GM12874 (cell line): ENCODE results near the gene RAD51B.

Experiments
- TF ChIP-seq, protein P1 (sequence below): IDR thresholded peaks from 2 replicates; pipeline ENCODE4 v1.5.1; 2011; ENCODE audit warnings: low read depth, mild to moderate bottlenecking, control low read depth, low read length, moderate library complexity; ENCODE audit not compliant: insufficient read depth

Gene RAD51B

DNA sequence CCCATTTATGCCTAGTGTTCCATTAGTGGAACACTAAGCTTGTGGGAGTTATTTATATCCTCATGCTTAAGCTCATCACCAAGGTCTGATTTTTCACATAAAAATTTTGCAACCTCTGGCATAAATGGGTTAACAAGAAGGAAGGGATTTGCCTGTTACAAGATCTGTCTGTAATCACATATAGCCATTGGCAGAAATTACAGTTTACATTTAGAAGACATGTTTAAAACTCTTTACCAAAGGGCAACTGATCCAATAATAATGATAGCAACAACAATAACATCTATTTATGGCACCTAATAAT lies 550.4 kb downstream of the RAD51B start:
- TF ChIP-seq, protein P1, sequence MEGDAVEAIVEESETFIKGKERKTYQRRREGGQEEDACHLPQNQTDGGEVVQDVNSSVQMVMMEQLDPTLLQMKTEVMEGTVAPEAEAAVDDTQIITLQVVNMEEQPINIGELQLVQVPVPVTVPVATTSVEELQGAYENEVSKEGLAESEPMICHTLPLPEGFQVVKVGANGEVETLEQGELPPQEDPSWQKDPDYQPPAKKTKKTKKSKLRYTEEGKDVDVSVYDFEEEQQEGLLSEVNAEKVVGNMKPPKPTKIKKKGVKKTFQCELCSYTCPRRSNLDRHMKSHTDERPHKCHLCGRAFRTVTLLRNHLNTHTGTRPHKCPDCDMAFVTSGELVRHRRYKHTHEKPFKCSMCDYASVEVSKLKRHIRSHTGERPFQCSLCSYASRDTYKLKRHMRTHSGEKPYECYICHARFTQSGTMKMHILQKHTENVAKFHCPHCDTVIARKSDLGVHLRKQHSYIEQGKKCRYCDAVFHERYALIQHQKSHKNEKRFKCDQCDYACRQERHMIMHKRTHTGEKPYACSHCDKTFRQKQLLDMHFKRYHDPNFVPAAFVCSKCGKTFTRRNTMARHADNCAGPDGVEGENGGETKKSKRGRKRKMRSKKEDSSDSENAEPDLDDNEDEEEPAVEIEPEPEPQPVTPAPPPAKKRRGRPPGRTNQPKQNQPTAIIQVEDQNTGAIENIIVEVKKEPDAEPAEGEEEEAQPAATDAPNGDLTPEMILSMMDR = no peak

DNA sequence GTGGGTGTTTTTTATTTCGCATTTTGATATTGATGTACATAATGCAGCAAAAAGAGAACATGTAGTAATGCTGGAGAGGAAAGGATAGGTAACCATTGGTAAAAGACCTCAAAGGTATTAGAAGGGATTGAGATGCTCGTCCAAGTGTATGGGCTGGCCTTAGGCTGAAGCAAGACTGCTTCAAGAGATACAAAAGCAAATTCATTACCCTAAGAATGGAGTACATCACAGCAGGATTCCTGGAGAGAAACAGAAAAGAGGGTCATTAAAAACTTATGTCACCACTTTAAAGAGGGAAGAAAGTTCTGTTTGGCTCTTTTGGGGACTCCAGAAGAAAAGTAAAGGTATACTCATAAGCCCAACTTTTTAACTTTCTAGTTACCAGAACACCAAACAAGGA lies 552.8 kb downstream of the RAD51B start:
- TF ChIP-seq, protein P1 = no peak

DNA sequence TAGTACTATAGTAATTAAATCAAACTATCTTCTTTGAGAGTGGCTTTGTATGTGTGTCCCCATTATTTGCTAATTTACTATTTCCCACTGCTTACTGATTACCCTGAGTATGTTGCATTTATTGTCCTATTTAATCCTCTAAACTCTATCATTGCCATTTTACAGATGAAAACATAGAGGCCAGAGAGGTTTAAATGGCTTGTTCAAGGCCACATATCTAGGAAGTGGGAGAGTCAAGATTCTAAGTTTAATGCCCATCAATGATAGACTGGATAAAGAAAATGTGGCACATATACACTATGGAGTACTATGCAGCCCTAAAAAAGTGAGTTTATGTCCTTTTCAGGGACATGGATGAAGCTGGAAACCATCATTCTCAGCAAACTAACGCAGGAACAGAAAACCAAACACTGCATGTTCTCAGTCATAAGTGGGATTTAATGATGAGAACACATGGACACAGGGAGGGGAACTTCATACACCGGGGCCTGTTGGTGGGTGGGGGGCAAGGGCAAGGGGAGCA lies 553.6 kb downstream of the RAD51B start:
- TF ChIP-seq, protein P1 = no peak

DNA sequence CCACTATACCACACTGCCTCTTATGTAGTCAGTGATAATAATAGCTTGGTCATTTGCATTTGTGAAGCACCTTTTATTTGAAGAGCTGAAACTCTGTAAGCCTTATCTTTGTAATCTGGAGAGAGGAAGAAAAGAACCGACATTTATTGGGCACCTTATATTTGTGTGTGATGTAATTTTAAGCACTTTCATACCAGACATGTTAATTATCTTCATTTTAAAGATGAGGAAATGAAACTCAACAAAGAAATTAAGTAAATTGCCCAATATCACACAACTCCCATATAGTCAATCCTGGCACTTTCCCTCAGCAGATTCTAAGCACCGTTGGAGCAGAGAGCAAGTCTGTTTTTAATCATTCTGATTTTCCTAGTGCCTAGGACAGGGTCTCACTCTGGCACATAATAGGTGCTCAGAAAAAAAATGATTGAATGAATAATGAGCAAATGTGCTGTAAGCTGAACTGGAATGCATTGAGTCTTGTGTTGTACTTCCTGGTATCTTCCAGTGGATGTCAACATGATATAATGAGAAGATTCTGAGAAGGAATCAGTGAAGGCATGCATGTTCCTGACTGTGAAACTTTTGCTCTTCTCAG lies 554.4 kb downstream of the RAD51B start:
- TF ChIP-seq, protein P1 = no peak

DNA sequence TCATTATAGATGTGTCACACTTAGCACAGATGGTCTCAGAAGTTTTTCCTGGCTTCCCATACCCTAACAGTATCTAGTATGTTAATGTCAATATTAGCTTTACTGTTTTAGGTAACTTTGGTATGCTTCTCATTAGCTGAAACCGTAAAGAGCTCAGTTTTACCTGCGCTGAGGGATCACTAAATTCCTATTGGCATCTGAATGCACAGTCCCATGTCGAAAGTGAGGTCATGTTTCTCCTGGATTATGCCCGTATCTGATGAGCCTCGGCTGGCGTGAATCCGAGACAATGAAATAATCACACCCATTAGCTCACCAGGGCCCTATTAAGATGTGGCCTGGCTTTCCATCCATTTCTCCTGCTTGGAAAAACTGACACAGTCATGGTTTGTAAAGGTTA lies 555.1 kb downstream of the RAD51B start:
- TF ChIP-seq, protein P1 = no peak

DNA sequence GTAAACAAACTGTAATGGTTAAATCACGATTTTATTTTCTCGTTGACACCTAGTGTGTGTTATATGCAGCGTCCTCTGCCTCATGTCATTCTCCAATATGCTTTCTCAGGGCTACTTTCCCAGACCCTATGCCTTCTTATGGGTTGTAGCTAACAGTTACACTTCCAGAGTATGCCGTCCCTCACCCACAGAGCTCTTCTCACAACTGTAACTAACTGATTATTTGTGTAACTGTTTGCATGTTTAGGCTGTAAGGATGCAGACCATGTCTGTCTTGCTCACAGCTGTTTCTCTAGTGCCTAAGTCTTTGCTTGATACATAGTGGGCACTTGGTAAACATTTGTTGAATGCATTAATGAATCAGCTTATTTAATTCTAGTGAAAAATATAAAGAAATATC lies 555.8 kb downstream of the RAD51B start:
- TF ChIP-seq, protein P1 = no peak

DNA sequence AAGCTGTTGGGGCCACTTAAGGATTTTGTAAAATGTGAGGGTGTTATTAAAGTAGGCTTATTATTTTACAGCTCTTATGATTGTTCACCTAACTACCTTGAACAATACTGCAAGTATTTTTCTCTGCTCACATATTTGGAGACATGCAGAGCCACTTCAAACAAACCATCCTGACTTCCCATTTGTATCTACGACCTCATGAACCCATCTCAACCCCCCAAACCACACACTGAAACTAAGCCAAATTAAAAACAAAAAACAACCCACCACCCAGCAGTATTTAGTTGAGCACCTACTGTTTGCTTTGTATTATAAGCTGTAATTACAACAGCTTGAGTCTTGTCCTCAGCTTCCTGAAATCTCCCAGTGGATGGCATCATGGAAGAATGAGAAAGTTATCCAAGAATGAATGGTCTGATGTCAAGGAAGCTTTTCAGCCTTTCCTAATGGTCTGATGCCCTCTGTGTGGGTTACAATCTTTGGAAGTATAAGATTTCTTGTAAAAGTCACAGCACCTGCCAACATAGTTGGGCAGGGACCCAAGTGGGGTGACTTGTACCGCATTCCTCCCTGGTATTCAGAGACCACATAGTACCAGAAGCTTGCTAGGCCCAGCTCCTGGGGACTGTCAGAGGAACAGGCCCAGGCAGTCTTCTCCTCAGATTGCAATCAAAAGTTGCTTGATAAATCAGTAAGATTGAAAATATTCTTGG lies 556.6 kb downstream of the RAD51B start:
- TF ChIP-seq, protein P1 = no peak
